Measurements from ENCODE around the gene CNTN2. TPM values are rescaled to one million over a fixed set of nuclear protein-coding genes. Genes with fewer than 3 reads are reported as not detected.
A peak's percentile ranks its signal among the peaks of the same experiment; 100 is the strongest.

CNTN2 gene
- total and polyA plus RNA-seq, 8 donors, result 0.09 to 0.44 (median 0.25) TPM; not detected in 1

DNA sequence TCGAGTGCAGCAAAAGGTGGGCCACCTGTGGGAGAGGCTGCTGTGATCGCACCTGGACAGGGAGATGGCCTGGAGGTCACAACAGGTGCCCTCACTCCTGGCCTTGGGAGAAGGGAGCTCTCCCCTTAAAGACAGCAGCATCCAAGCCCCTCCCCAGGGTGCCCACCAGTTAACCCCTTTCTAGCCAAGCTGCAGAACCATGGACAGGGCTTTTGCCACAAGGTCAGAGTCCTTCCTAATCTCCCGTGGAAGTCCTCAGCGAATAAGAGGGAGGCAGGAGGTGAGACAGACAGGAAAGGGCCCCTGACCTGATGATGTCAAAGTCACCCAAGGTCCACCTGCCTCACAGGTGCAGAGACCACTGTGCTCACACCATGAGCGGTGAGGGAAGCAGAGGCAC lies 1.7 kb downstream of the CNTN2 start:
- ATAC-seq (no peak), DNase-seq (peak in 1 of 6 donors; percentile 14), FAIRE-seq (no peak)
- H3K27ac ChIP-seq, result no peak overlapping the region
- 23 to 25% methylated on average over 5 of the region's 5 CpGs for WGBS, 2 donors
- H3K27me3 ChIP-seq, result no peaks in the 10 kb centered on the region
- H3K36me3 ChIP-seq, result no peaks in the 10 kb centered on the region
- H3K4me3 ChIP-seq, result no peak overlapping the region
- no peaks in the 10 kb centered on the region for H3K9me3 ChIP-seq
- intact Hi-C loops (cut with DNase I), result no loop called here
- H3K4me1 ChIP-seq, result no peaks in the 10 kb centered on the region
- TF ChIP-seq, protein P1, sequence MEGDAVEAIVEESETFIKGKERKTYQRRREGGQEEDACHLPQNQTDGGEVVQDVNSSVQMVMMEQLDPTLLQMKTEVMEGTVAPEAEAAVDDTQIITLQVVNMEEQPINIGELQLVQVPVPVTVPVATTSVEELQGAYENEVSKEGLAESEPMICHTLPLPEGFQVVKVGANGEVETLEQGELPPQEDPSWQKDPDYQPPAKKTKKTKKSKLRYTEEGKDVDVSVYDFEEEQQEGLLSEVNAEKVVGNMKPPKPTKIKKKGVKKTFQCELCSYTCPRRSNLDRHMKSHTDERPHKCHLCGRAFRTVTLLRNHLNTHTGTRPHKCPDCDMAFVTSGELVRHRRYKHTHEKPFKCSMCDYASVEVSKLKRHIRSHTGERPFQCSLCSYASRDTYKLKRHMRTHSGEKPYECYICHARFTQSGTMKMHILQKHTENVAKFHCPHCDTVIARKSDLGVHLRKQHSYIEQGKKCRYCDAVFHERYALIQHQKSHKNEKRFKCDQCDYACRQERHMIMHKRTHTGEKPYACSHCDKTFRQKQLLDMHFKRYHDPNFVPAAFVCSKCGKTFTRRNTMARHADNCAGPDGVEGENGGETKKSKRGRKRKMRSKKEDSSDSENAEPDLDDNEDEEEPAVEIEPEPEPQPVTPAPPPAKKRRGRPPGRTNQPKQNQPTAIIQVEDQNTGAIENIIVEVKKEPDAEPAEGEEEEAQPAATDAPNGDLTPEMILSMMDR (IDR thresholded peaks at IDR 0.05), result no peak

DNA sequence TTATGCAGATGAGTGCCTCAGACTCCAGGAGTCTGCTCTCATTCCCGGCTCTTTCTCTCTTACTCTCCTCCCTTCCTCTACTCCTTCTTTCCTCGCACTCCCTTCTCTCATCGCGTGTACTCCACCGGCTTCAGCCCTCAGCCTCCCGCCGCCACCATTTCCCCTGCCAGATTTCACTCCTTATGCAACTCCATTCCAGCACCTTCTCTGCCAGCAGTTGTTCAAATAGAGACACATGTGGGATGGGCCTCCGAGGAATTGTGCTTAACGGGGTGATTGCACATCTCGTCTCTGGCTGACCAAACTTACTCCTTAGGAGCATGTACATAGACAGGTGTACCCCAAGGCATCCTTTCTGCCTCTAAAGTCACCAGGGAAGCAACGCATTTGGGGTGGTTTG lies 2.1 kb downstream of the CNTN2 start:
- intact Hi-C loops (cut with DNase I), result no loop called here
- ATAC-seq (no peak), FAIRE-seq (no peak), DNase-seq (peak in 1 of 6 donors; percentile 9)
- Histone ChIP-seq H3K4me1 (no peaks in the 10 kb centered on the region), H3K27ac (no peak overlapping the region), H3K4me3 (no peak overlapping the region), H3K9me3 (no peaks in the 10 kb centered on the region), H3K36me3 (no peaks in the 10 kb centered on the region), H3K27me3 (no peaks in the 10 kb centered on the region)
- 20 to 26% methylated on average over 11 of the region's 11 CpGs for WGBS, 2 donors
- TF ChIP-seq, protein P1 (IDR thresholded peaks at IDR 0.05), result no peak

DNA sequence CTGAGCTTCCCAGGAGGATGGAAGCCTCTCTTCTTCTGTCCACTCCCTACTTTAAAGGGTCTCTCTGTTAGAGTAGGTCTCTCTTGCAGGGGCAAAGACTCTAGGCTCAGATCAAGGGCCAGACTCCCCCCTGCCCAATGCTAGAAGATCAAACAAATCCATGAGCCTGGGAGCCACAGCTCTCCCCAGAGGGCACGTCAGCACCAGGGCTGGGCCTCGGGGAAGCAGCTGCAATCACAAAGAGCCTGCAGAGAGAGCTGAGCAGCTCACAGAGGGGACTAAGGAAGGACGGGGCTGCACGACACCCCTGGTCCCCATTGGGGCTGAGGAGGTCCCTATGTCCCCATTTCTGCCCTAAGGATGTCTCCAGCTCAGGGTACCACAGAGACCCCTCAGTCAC lies 3.9 kb downstream of the CNTN2 start:
- Histone ChIP-seq H3K27ac (no peak overlapping the region), H3K9me3 (no peaks in the 10 kb centered on the region), H3K36me3 (no peaks in the 10 kb centered on the region), H3K27me3 (no peaks in the 10 kb centered on the region), H3K4me1 (no peaks in the 10 kb centered on the region), H3K4me3 (no peak overlapping the region)
- TF ChIP-seq, protein P1 (IDR thresholded peaks at IDR 0.05), result no peak
- ATAC-seq (no peak), FAIRE-seq (no peak), DNase-seq (no peak)
- WGBS, 2 donors, result 46% methylated on average over 4 of the region's 4 CpGs
- intact Hi-C loops (cut with DNase I), result no loop called here

DNA sequence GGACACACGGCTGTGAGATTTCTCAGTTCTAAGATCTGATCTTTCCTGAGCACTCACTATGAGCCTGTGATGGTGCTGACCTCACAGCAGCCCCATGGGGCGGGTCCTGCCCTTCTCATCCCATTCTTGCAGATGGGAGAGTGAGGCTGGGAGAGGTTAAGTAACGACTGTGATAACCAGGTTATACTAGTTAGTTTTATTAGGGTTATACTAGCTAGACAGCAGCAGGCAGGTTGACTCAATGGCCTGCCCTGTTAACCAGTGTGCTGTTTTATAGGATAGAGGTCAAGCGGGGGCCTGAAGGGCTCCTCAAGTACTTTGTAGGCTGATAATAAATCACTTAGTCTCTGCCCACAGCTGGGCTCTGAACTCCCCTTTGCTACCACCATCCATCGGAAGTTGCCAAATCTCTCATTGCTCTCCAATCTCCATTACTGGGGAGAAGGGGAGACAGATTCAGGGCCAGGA lies 4.8 kb downstream of the CNTN2 start:
- ATAC-seq, result no peak
- 66 to 70% methylated on average over 5 of the region's 5 CpGs for WGBS, 2 donors
- Histone ChIP-seq H3K4me1 (no peaks in the 10 kb centered on the region), H3K4me3 (no peak overlapping the region), H3K36me3 (no peaks in the 10 kb centered on the region), H3K27me3 (no peaks in the 10 kb centered on the region), H3K27ac (no peak overlapping the region), H3K9me3 (no peaks in the 10 kb centered on the region)
- no peak for FAIRE-seq
- intact Hi-C loops (cut with DNase I), result no loop called here
- no peak for DNase-seq
- TF ChIP-seq, protein P1 (IDR thresholded peaks at IDR 0.05), result no peak

DNA sequence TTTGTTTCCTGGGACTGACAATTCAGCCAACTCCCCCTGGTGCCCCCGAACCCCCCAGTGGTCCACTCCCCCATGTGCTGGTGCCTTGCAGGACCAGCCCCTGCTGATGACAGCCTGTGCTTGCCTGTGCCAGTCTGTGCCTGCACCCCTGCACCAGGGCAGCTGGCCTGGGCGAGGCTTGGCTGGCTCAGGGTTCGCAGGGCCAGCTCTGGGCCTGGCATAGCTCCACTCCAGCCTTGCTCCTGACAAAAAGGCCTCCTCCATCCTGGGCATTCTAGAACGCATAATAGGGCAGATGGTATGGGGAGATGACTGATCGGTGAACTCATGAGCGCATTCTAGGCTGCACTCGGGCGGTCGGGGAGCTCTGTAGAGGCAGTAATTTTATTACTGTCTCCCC lies 5.4 kb downstream of the CNTN2 start:
- Histone ChIP-seq H3K27ac (no peak overlapping the region), H3K4me1 (no peaks in the 10 kb centered on the region), H3K9me3 (no peaks in the 10 kb centered on the region), H3K4me3 (no peak overlapping the region), H3K27me3 (no peaks in the 10 kb centered on the region), H3K36me3 (no peaks in the 10 kb centered on the region)
- no peak for DNase-seq
- no peak for FAIRE-seq
- TF ChIP-seq, protein P1 (IDR thresholded peaks at IDR 0.05), result no peak
- ATAC-seq, result no peak
- WGBS, 2 donors, result 77 to 80% methylated on average over 9 of the region's 9 CpGs
- intact Hi-C loops (cut with DNase I), result no loop called here

Data from pancreas (tissue), 10 donors.